Measurements from ENCODE around the gene NADK2.

Gene NADK2

DNA sequence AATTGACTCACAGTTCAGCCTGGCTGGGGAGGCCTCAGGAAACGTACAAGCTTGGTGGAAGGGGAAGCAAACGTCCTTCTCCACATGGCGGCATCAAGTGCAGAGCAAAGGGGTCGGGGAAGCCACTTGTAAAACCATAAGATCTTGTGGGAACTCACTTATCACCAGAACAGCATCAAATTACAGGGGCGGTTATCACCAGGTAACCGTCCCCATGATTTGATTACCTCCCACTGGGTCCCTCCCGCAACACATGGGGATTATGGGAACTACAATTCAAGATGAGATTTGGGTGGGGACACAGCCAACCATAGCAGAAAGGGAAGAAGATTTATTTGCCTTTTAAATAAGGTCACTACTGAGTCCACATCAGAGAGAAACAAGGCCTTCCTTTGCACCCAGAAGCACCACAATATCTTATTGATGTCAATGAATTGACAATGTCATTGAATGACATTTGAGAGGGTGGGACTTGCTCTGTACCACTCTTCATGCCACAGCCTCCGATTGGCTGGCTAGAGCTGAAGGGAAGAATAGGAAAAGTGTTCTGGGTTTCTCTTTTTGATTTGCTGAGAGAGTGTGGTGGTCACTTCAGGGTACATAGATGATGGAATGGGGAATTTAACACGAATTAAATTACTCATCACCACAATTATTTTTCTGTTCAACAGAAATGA, 78.8 kb downstream of the NADK2 start:
- H3K36me3 ChIP-seq (ENCODE audit: insufficient read depth, low read length), result peaks cover 24% of the 10 kb centered on the region
- H3K27ac ChIP-seq (ENCODE audit: low read depth, low read length), result no peak overlapping the region
- no peak overlapping the region for H2AFZ ChIP-seq (ENCODE audit: low read length, unreplicated experiment)
- H3K79me2 ChIP-seq (ENCODE audit: control insufficient read depth, insufficient read depth, low read length, unreplicated experiment), result peaks cover 10% of the 10 kb centered on the region
- H3K4me1 ChIP-seq (ENCODE audit: control insufficient read depth, insufficient read depth, low read length, unreplicated experiment), result no peaks in the 10 kb centered on the region
- no peak overlapping the region for H3K4me3 ChIP-seq (ENCODE audit: low read depth, low read length)
- H3K27me3 ChIP-seq (ENCODE audit: insufficient read depth, low read length), result no peaks in the 10 kb centered on the region

- H2AFZ ChIP-seq (ENCODE audit: low read length, unreplicated experiment), result no peak overlapping the region
- no peaks in the 10 kb centered on the region for H3K27me3 ChIP-seq (ENCODE audit: insufficient read depth, low read length)
- H3K4me1 ChIP-seq (ENCODE audit: control insufficient read depth, insufficient read depth, low read length, unreplicated experiment), result peaks cover 2% of the 10 kb centered on the region
- no peak overlapping the region for H3K4me3 ChIP-seq (ENCODE audit: low read depth, low read length)
- peaks cover 28% of the 10 kb centered on the region for H3K36me3 ChIP-seq (ENCODE audit: insufficient read depth, low read length)
- no peak overlapping the region for H3K27ac ChIP-seq (ENCODE audit: low read depth, low read length)
- H3K79me2 ChIP-seq (ENCODE audit: control insufficient read depth, insufficient read depth, low read length, unreplicated experiment), result peaks cover 10% of the 10 kb centered on the region
Measured at GRCh38 chr5:36161361-36161760, 80.4 kb downstream of the NADK2 start.

- H3K4me1 ChIP-seq (ENCODE audit: control insufficient read depth, insufficient read depth, low read length, unreplicated experiment), result peaks cover 8% of the 10 kb centered on the region
- peaks cover 16% of the 10 kb centered on the region for H3K79me2 ChIP-seq (ENCODE audit: control insufficient read depth, insufficient read depth, low read length, unreplicated experiment)
- no peak overlapping the region for H3K4me3 ChIP-seq (ENCODE audit: low read depth, low read length)
- H3K27me3 ChIP-seq (ENCODE audit: insufficient read depth, low read length), result no peaks in the 10 kb centered on the region
- no peak overlapping the region for H3K27ac ChIP-seq (ENCODE audit: low read depth, low read length)
- peaks cover 34% of the 10 kb centered on the region for H3K36me3 ChIP-seq (ENCODE audit: insufficient read depth, low read length)
- H2AFZ ChIP-seq (ENCODE audit: low read length, unreplicated experiment), result no peak overlapping the region
Measured at GRCh38 chr5:36160617-36161016, 81.1 kb downstream of the NADK2 start.

DNA sequence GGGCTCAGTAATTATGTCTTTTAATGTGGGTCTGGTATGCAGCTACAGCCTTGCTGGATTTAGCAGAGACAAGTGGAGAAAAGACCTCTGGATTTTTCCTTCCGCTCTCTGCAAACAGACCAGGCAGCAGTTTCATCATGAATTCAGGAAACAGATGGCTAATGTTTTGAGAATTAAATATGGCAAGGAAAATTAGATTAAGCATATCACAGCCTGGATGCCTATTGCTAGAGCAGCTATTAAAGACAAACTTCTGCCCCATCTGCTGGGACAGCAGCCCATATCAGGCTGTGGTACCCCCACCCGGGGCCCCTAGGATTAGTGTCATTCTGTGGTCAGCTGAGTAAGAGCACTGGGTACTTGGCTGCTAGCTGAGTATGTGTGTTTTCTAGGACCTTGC, 83.6 kb downstream of the NADK2 start:
- H3K27me3 ChIP-seq (ENCODE audit: insufficient read depth, low read length), result no peaks in the 10 kb centered on the region
- no peak overlapping the region for H3K27ac ChIP-seq (ENCODE audit: low read depth, low read length)
- H3K36me3 ChIP-seq (ENCODE audit: insufficient read depth, low read length), result peaks cover 36% of the 10 kb centered on the region
- H3K4me3 ChIP-seq (ENCODE audit: low read depth, low read length), result no peak overlapping the region
- no peak overlapping the region for H2AFZ ChIP-seq (ENCODE audit: low read length, unreplicated experiment)
- peaks cover 16% of the 10 kb centered on the region for H3K4me1 ChIP-seq (ENCODE audit: control insufficient read depth, insufficient read depth, low read length, unreplicated experiment)
- H3K79me2 ChIP-seq (ENCODE audit: control insufficient read depth, insufficient read depth, low read length, unreplicated experiment), result peaks cover 33% of the 10 kb centered on the region

DNA sequence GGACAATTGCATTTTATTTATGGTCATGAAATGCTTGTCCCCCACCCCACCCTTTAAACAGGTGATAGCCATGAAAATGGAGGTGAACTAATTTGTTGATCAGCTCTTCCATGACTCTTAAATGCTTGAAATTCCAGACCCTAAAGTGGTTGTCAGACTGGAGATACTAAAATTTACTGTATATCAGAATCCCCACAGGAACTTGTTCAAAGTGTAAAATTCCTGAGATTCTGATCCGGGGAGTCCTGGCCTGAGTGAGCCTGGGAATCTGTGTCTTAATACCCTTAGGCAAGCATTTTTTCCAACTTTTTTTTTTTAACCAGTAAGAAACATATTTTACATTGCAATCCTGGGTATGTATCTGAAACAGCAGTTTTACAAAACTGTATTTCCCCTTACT, 85.1 kb downstream of the NADK2 start:
- Histone ChIP-seq H3K36me3 (ENCODE audit: insufficient read depth, low read length) (peaks cover 28% of the 10 kb centered on the region), H3K27me3 (ENCODE audit: insufficient read depth, low read length) (no peaks in the 10 kb centered on the region), H3K4me1 (ENCODE audit: control insufficient read depth, insufficient read depth, low read length, unreplicated experiment) (peaks cover 16% of the 10 kb centered on the region), H3K4me3 (ENCODE audit: low read depth, low read length) (no peak overlapping the region), H2AFZ (ENCODE audit: low read length, unreplicated experiment) (no peak overlapping the region), H3K27ac (ENCODE audit: low read depth, low read length) (no peak overlapping the region), H3K79me2 (ENCODE audit: control insufficient read depth, insufficient read depth, low read length, unreplicated experiment) (peaks cover 42% of the 10 kb centered on the region)

DNA sequence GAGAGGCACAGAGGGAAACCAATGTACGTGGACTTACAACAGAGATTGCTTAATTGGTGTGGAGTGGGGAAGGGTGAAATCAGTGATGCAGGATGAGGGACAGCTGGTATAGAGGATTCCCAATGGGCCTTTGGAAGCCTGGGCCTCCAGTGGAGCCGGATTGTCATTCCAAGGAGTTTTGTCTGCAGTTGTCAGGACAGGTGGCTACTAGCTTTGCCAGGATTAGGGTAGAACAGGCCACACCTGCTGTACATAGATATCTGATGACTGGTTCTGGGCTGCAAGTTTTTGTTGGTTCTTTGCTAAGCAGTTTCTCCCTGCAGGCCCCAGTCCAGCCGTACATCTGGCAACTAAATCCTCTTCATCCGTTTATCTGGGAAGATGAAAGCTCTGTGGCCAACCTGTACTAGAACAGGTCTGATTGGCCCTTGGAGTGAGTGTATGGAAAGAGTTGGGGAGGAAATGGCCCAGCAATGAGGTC, 85.6 kb downstream of the NADK2 start:
- no peaks in the 10 kb centered on the region for H3K27me3 ChIP-seq (ENCODE audit: insufficient read depth, low read length)
- peaks cover 25% of the 10 kb centered on the region for H3K36me3 ChIP-seq (ENCODE audit: insufficient read depth, low read length)
- peaks cover 41% of the 10 kb centered on the region for H3K79me2 ChIP-seq (ENCODE audit: control insufficient read depth, insufficient read depth, low read length, unreplicated experiment)
- peaks cover 16% of the 10 kb centered on the region for H3K4me1 ChIP-seq (ENCODE audit: control insufficient read depth, insufficient read depth, low read length, unreplicated experiment)
- no peak overlapping the region for H3K27ac ChIP-seq (ENCODE audit: low read depth, low read length)
- no peak overlapping the region for H3K4me3 ChIP-seq (ENCODE audit: low read depth, low read length)
- H2AFZ ChIP-seq (ENCODE audit: low read length, unreplicated experiment), result no peak overlapping the region

DNA sequence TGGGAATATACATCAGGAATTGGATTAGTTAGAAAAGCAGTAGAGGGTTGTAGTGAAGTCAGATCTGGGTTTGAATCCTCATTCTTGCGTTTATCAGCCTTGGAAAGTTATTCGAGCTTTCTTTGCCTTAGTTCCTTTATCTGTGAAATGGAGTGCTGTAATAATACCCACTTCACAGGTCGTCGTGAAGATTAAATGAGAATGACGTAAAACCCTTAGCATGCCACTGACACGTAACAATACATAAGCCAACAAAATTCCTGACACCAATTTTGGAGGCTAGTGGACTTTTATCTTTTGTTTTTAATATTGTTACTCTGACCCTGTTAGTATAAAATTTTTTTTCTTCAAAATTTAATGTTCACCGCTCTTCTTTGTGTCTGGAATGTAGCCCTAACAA, 86.4 kb downstream of the NADK2 start:
- H3K79me2 ChIP-seq (ENCODE audit: control insufficient read depth, insufficient read depth, low read length, unreplicated experiment), result peaks cover 41% of the 10 kb centered on the region
- H3K36me3 ChIP-seq (ENCODE audit: insufficient read depth, low read length), result peaks cover 22% of the 10 kb centered on the region
- H2AFZ ChIP-seq (ENCODE audit: low read length, unreplicated experiment), result no peak overlapping the region
- no peak overlapping the region for H3K4me3 ChIP-seq (ENCODE audit: low read depth, low read length)
- no peaks in the 10 kb centered on the region for H3K27me3 ChIP-seq (ENCODE audit: insufficient read depth, low read length)
- no peak overlapping the region for H3K27ac ChIP-seq (ENCODE audit: low read depth, low read length)
- H3K4me1 ChIP-seq (ENCODE audit: control insufficient read depth, insufficient read depth, low read length, unreplicated experiment), result peaks cover 19% of the 10 kb centered on the region

DNA sequence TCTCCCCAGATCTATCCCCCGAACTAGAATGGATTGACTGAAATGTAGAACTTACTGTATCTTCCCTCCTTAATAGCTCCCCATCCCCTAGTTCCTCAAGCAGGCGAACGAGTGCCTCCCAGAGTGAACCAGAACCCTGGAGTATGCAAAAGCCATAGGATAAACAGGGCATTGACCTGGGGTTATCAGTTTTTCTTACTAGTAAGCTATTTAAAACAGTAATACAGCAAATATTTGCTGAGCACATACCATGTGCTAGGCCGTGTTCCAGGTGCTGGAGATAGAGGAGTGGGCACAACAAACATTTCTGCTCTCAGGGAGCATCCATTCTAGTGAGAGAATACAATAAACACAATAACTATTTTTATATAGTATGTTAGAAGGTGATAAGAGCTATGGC, 88.0 kb downstream of the NADK2 start:
- Histone ChIP-seq H3K4me1 (ENCODE audit: control insufficient read depth, insufficient read depth, low read length, unreplicated experiment) (peaks cover 25% of the 10 kb centered on the region), H3K27me3 (ENCODE audit: insufficient read depth, low read length) (no peaks in the 10 kb centered on the region), H2AFZ (ENCODE audit: low read length, unreplicated experiment) (no peak overlapping the region), H3K27ac (ENCODE audit: low read depth, low read length) (no peak overlapping the region), H3K79me2 (ENCODE audit: control insufficient read depth, insufficient read depth, low read length, unreplicated experiment) (peaks cover 51% of the 10 kb centered on the region), H3K4me3 (ENCODE audit: low read depth, low read length) (peak overlapping the region; percentile 96), H3K36me3 (ENCODE audit: insufficient read depth, low read length) (peaks cover 18% of the 10 kb centered on the region; the same call in 1 of the 2 replicates)

DNA sequence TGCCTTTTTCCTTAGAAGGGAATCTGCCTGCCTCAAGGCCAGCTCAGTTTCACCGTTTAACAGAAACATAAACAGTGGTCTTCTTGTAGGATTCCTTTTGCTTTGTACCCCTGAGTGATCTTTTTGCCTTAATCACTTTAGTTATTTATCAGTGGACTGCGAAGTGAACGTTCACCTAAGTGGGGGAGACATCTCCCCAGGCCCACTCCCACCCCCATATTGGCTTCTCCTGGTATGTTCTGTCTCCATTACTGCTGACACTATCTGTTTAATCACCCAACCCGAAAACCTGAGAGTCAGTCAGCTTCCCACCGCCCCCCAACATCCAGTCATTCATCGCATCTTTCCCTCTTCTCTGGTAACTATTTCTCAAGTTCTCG, 88.4 kb downstream of the NADK2 start:
- peaks cover 18% of the 10 kb centered on the region; the same call in 1 of the 2 replicates for H3K36me3 ChIP-seq (ENCODE audit: insufficient read depth, low read length)
- H3K79me2 ChIP-seq (ENCODE audit: control insufficient read depth, insufficient read depth, low read length, unreplicated experiment), result peaks cover 54% of the 10 kb centered on the region
- H3K4me3 ChIP-seq (ENCODE audit: low read depth, low read length), result peak overlapping the region; percentile 96
- peaks cover 30% of the 10 kb centered on the region for H3K4me1 ChIP-seq (ENCODE audit: control insufficient read depth, insufficient read depth, low read length, unreplicated experiment)
- H3K27ac ChIP-seq (ENCODE audit: low read depth, low read length), result no peak overlapping the region
- H3K27me3 ChIP-seq (ENCODE audit: insufficient read depth, low read length), result no peaks in the 10 kb centered on the region
- H2AFZ ChIP-seq (ENCODE audit: low read length, unreplicated experiment), result no peak overlapping the region

- H3K27ac ChIP-seq (ENCODE audit: low read depth, low read length), result no peak overlapping the region
- H3K27me3 ChIP-seq (ENCODE audit: insufficient read depth, low read length), result no peaks in the 10 kb centered on the region
- H3K4me3 ChIP-seq (ENCODE audit: low read depth, low read length), result peak overlapping the region; percentile 96
- peaks cover 54% of the 10 kb centered on the region for H3K79me2 ChIP-seq (ENCODE audit: control insufficient read depth, insufficient read depth, low read length, unreplicated experiment)
- peaks cover 35% of the 10 kb centered on the region for H3K4me1 ChIP-seq (ENCODE audit: control insufficient read depth, insufficient read depth, low read length, unreplicated experiment)
- H2AFZ ChIP-seq (ENCODE audit: low read length, unreplicated experiment), result peak overlapping the region; percentile 99
- peaks cover 12% of the 10 kb centered on the region; the same call in 1 of the 2 replicates for H3K36me3 ChIP-seq (ENCODE audit: insufficient read depth, low read length)
Measured at GRCh38 chr5:36152324-36153297, 89.1 kb downstream of the NADK2 start.

All from ACC112 (cell line).